GM18909 (cell line): ENCODE measurements around the gene ASB18.

Experiments
- ATAC-seq: cut with Tn5 transposase; IDR thresholded peaks from one replicate; pipeline ENCODE4 v1.9.1; 2021; ENCODE audit warnings: mild to moderate bottlenecking; ENCODE audit not compliant: unreplicated experiment, poor library complexity

The ASB18 gene

GRCh38 chr2:236176951-236177350 is 87.3 kb downstream of the ASB18 start:
- no peak for ATAC-seq

DNA sequence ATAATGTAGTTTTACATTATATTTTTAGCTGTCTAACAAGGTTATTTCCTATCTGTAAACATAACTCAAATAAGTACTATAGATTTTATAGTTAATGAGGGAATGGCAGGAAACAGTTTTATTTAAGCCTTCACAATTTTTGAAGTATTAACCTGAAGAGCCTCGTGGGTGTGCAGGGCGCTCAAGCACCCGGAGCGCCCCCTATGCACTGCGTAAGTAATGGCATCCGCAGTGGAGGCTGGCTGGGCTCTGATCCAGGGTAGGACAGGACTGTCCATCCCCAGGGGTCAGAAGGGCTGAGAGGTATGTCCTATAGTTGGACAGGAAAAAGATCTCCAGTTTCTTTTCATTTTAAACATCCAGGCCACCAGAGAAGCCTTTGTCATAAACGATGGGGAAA is 87.8 kb downstream of the ASB18 start:
- no peak for ATAC-seq

DNA sequence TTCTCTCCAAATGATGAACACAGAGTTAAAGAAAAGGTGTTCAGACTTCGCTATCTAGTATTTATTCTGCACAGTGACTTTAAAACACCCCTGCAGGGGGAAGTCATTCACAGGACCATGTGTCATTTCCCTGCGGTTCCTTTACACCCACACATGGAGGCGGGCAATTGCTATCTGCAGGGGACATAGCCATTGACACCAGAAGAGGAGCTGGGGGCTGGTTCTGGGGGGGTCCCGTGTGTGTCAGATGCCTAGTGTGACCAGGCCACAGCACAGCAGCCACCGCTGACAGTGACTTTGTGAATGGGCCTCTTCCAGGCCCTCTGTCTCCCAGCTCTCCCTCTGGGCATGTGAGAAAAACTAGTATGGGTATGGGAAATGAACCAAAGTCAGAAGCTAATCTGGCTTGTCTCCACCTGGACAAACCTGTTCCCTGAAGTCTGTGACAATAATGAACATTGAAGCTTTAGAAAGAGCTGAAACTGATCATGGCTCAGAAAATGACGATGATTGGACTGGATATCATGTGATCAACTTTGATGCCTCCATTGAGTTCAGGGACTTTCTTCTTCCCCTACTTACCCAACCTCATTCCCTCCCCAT is 88.6 kb downstream of the ASB18 start:
- ATAC-seq: no peak

DNA sequence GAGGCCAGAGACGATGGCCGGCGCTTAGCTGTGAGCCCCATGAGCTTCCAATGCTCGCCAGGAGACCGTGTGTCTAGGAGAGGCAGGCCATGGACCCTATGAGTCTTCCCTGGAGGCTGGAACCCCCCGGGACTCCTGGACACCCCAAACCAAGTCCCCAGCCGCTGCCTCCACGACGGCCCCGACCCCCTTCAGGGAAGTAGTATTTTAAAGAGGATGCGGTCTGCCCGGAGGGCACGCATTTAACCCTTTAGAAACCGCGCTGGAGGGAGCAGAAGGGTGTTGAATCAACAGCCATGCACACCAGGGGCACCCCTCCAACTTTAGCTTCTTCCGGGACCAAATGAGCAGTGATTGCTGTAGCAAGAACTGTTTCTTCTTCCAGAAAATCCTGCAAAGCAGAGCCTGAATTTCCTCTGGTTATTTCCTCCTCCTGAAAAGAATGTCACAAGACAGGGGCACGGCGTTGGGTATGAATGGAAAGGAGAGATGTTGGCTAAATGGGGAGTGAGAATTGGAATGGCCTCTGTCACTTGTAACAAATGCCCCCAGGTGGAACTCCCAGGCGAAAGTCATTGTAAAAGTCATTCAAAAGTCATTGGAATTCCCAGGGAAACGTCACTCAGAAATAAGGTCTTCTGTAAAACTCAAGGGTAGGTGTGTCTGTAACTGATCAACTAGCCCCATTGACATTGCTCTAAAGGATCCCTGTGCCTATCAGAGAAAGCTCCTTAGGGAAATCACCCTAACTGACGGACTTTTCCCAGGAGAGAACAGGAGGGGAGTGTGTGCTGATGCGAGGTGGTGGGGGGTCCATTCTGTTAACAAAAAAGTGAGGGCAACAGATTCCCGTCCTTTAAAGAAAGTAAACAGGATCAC is 90.2 kb downstream of the ASB18 start:
- ATAC-seq: no peak

GRCh38 chr2:236173036-236173728 is 91.0 kb downstream of the ASB18 start:
- no peak for ATAC-seq

DNA sequence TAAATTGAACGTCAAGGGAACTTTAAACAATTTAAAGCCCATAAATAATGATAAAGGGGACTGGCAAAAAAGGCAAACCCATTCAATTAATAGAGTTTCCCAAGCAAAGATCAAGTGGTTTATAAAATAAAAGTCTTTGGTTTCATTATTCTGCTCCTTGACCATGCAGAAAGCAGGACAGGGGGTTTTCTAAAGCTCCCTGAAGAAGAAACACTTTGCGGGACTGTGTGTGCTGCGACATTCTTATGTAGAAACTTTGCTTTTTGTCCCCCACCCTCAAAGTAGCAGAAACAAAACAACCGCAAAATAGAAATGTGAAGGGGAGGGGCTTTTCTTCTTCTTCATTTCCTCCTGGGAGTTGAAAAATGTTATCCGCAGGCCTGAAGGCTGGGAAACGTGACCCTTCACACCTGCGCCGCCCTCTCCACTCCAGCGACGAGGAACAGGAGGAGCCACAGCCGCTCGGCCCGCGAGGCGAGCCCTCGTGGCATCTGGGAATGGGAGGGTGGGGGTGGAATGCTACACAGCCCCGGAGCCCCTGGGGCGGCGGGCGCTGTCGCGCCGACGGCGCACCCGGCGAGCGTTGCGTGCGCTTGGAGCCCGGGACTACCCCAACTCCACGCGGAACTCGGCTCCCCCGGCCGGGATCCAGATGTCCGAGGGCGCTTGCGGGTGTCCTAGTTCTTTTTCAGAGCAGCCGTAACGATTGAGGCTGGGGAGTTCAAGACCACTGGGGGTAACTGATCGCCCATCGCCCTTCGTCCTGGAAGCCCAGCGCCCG is 91.8 kb downstream of the ASB18 start:
- ATAC-seq: no peak

DNA sequence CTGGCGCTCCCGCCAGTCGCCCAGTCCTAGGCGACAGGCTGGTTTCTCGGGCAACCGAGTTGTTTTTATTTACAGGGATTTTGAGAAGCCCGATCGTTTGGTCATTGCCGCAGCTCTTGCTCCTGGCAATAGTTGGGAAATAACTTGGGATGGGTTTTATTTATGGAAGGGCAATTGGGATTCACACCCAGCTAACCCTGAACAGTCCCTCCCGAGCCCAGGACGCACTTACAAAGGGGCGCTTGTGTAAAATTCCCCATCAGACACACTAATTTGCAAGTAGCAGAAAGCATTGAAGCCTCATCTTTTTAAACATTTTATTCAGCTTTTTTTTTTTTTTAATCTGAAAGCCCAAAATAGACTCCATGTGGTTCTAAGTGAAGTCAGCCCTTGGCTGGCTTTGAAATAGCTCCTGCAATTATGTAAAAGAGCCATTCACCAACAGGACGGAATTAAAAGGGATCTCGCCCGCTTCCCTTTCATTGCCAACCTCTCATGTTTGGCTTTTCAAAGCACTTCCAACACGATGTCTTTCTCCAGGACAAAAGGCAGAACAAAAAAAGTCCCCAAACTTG is 92.4 kb downstream of the ASB18 start:
- ATAC-seq: no peak

DNA sequence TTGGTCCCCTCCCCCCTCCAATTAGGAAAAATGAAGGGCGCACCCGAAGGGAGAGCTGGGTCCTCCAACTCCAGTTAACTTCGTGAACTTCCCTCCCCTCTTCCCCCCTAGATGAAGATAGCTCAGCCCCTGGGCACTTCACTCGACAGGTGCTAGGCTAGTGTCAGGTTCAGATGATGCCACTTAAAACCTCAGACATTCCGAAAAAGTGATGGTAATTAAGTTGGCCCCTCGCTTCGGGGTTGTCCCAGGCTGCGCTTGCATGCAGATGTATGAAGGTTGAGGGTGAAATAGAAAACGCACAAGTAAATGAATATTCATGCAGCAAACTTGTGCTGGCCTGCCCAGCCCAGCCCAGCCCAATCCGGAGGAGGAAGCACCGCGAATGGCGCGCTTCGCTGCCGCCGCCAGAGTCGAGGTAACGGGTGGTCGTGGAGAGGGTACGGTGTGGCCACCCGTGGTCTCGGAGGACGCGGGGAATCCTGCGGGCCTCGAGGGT is 93.0 kb downstream of the ASB18 start:
- no peak for ATAC-seq

DNA sequence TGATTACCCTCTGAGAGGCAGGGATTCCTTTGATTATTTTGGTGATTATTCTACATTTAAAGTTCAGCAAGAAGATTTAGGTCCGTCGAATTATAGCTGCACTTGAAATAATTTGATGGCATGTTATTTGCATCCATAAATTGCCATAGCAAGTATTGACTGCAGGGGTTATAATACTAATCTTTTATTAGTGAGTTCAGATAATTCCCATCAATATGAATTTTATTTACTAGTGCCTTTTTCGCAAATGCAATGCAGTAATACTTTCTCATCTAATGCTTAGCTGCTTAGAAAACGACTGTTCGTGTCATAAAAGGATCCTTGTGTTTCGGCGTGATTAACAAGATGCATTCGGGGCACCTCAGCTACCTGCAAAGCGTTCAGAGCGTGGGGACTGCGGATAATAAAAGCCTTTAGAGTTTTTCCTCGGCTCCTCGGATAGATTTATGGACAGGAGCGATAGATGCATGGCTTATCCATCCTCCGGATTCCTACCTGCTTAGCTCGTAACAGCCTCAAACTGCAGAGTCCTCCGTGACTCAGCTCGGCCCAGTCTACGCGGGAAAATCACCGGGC is 93.5 kb downstream of the ASB18 start:
- ATAC-seq: no peak

- ATAC-seq: no peak
Observed at GRCh38 chr2:236169741-236170589, 94.2 kb downstream of the ASB18 start.

DNA sequence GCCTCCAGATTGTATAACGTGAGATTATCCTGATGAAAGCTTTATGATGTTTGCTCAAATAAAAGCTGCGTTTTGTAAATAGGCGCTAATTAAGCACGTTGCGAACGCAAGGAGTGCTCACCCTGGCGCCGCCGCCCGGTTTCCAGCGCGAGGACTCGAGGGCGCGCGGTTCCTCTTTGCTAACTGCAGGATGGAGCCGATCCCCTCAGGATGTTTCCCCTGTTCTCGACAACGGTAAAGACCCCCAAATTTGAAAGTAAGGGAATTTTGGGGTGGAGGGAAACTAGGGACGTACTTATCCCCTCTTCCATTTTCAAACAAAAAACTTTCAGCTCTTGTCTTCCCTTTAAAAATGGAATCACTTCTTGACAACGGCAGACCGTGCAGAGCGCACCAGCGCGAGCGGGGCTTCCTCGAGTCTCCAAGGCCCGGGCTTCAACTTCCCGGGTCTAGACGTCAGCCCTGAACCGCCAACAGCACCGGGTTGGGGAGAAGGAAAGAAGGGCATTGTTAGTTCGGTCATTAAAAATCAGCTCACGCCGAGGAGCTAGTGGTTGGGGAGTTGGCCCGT is 95.0 kb downstream of the ASB18 start:
- no peak for ATAC-seq

GRCh38 chr2:236168110-236169080 is 95.8 kb downstream of the ASB18 start, which contains the start of gene GBX2:
GBX2 (minus strand) TSS chr2:236168386; CDS start chr2:236167971, 415 bp downstream.
- ATAC-seq: no peak

DNA sequence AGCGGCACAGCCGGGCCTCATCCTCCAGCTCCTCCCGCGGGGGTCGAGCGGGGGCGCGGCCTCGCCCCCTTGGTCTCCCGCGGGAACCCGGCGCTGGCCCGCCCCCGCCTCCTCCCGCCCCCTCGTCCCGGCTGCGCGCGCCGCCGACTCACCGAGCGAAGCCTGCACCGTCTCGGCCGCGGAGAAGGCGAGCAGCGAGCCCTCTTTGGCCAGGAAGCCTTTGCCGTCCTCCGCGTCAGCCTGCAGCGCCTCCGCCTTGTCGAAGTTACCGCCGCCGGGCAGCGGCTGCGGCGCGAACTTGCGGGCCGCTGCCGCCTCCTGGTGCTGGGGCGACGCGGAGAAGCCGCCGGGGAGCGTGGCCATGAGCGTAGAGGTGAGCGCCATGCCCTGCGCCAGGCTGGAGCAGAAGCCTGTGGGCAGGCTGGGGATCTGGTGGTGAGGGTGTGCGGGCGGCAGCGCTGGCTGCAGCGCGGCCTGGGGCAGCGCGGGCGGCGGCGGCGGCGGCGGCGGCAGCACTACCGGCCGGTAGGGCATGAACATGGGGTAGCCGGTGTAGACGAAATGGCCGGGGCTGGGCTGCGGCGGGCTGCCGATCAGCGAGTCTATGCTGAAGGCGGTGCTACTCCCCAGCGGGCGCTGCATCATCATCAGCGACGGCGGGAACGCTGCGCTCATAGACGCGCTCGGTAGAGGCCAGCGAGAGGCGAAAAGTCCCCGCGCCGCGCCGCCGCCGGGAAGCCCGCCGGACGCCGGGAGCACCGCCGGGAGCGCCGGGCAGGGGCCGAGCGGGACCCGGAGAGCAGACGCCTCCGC is 96.7 kb downstream of the ASB18 start:
- ATAC-seq: no peak

GRCh38 chr2:236166796-236167296 is 97.4 kb downstream of the ASB18 start:
- no peak for ATAC-seq

GRCh38 chr2:236165842-236166795 is 98.1 kb downstream of the ASB18 start:
- ATAC-seq: no peak
